RPMI8226 (cell line): Measurements from ENCODE around the gene CASS4.

Source experiments
- DNase-seq: peaks from one replicate; pipeline ENCODE4 v3.0.0-alpha.2; 2015

Gene CASS4

DNA sequence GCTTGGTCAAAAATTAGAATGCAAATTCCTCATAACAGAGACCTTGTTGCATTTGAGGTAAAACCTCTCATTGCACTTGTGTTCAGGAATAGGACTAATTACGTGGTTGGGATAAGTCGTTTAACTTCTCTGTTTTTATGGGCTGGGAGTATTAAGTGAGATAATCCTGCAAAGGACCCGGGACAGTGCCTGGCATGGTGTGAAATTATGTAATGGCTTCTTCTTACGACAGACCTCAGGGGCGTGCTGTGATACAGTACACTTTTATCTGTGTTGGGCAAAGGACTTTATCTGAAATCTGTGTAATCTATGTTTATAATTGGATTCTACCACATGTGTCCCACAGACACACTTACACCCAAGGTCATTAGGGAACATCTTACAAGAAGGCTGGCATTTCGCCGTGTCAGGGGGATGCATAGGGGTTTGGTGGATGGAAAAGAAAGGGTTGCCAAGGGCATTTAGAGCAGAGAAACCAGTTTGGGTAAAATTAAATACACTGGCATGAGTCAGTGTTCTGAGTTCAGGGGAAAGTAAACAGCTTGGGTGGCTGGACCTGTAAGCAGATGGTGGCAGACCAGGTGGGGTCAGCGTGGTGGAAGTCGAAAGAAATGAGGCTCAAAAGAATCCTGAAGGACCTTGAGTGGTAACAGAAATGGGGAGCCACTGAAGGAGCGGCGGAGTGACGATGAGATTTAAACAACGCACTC lies 39.2 kb downstream of the CASS4 start:
- no peak for DNase-seq

DNA sequence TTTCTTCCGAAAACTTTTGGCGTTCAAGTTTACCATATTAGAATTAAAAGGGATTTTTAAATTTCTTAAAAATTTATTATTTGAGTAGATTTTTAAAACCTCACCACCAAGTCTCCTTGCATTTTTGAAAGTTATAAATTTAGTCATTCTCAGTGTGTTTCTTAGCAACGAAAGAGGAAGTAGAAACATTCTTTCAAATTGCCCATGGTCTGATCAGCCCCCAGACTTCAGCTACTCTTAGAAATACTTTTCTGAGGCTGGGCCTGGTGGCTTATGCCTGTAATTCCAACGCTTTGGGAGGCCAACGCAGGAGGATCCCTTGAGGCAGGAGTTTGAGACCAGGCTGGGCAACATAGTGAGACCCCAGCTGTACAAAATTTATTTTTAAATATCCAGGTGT lies 41.3 kb downstream of the CASS4 start:
- peak; percentile 8 for DNase-seq

- DNase-seq: no peak
These were observed 42.7 kb downstream of the CASS4 start for GRCh38 chr20:56454754-56455153.

- DNase-seq: no peak
These were observed 46.3 kb downstream of the CASS4 start for GRCh38 chr20:56458206-56458821.

GRCh38 chr20:56460459-56460858 lies 48.4 kb downstream of the CASS4 start:
- no peak for DNase-seq

- no peak for DNase-seq
These were observed 49.5 kb downstream of the CASS4 start for GRCh38 chr20:56461576-56461975.

DNA sequence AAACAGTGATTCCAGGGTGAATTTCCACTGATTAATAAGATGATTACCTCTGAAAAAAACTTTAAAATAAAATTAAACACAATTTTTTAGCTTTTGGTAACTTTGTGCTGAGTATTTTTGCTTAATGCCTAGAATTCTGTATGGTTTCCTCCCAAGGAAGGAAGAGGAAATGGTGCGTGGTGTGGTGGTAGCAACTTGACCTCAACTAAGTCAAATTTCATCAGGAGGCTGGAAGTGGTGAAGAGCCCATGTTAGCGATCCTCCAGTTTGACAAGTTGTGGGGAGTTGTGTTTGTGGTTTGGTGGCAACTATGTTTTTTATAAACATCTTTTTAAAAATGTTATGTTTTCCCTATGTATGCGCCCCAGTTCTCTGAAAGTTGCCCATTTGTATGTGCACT lies 51.4 kb downstream of the CASS4 start:
- DNase-seq: no peak

GRCh38 chr20:56465997-56466396 lies 53.9 kb downstream of the CASS4 start:
- peak; percentile 13 for DNase-seq

DNA sequence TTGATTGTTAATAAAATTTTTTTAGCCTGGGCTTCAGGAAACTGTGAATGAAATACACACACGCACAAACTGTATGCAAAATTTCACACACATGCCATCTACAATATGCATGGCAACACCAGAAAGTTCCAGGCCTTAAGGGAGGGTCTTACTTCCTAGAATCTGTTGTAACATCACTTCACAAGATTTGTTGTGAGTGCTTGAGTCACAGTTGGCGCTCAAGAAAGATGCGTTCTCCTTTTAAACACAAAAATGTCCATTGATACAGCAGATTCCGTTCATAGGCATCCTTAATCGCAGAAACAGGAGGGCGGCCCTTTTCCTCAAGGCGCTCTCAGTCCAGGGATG lies 55.9 kb downstream of the CASS4 start:
- no peak for DNase-seq

DNA sequence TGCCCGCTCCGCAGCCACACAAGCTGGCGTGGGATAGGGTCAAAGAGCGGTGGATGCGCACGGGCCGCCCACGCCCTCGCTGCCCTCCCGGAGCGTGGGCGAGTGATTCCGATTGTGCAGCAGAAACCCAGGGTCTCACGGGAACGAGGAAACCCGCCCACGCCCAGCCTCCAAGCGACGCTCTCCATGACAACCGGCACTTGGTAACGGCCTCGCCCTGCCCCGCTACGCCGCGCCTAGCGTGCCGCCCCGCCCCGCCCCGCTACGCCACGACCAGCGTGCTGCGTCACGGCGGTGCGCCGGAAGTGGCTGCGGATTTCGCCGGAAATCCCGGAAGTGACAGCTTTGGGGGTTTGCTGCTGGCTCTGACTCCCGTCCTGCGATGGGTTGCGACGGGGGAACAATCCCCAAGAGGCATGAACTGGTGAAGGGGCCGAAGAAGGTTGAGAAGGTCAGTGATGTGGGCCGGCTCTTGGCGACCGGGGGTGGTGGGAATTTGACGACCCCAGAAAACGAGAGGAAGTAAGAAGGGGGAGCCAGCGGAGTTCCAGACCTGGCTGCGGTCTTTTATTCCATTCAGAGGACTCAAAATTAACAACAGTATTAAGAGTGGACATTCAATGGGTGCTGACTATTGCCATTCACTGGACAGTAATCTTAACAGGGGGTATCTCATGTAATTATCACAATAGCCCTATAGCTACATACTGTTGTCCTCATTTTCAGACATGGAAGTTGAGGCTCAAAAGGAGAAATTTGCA lies 56.4 kb downstream of the CASS4 start, which contains the start of gene RTF2:
Gene RTF2 (plus strand): TSS at position 312 of the 761 bp plus-strand sequence. CDS start 71 bp downstream, at position 383.
- peak; percentile 94 for DNase-seq

DNA sequence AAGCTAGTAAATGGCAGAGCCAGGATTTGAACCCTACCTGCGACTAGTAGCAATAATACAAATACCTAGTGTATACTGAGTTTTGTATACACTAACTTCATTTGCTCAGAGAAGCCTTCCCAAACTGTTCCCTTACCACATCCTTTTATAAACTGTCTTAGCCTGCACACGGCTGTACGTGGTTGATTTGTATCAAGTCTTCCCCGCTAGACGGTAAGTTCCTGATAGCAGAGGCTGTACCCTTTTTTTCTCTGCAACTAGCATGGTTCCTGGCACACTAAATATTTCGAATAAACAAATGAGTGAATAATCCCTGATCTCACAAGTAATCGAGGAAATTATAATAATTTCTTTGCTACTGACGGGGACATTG lies 57.0 kb downstream of the CASS4 start:
- DNase-seq: no peak

DNA sequence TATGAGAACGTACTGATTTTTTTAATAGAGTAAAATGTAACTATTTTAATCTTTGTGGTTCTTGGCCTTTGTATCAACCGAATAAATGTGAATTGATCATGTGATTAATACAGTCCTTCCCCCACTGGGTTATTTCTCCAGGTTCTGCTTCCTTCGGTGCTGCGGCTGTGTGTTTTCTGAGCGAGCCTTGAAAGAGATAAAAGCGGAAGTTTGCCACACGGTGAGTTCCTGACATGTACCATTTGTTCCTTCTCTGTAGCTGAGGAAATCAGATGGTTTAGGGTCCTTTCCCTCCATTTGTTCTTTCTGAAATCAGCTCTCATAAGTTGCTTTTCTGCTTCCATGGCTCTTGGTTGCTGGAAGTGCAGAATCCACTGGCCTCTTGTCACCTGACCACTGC lies 71.9 kb downstream of the CASS4 start:
- DNase-seq: no peak

- DNase-seq: no peak
These were observed 75.2 kb downstream of the CASS4 start for GRCh38 chr20:56487216-56487615.

DNA sequence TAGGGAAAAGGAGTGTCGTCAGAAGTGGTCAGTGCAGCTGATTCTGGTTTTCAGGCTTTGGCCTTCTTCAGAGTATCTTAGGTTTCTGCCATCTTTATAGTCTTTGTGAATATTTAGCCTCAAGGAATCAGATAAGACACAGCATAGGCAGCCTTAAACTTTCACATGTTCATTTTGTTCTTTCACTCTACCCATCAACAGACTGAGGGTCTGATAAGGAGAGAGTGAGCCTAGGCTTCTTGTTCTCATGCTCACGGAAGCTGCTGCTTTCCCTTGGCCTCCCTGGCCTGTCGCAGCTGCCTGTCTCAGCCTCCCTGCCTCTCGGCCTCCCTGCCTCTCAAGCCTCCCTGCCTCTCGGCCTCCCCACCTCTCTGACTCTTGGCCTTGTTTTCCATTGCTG lies 76.5 kb downstream of the CASS4 start:
- no peak for DNase-seq

GRCh38 chr20:56501116-56501515 lies 89.1 kb downstream of the CASS4 start:
- DNase-seq: no peak

DNA sequence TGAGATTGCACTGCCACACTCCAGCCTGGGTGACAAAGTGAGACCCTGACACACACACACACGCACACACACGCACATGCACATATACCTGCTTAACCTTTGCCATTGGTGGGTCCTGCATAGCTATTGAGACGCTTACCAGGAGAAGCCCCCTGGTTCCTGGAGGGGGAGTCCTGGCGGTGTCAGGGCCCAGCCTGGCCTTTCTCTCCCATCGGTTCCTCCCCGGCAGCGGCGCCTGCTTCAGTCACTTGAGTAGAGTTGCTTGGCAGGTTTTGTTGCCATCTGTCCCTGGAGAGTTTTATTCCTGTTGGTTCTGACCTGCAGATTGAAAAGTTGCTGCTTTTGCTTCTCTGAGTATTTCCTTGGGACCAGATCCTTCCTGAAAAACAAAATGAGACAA lies 91.9 kb downstream of the CASS4 start:
- DNase-seq: no peak

DNA sequence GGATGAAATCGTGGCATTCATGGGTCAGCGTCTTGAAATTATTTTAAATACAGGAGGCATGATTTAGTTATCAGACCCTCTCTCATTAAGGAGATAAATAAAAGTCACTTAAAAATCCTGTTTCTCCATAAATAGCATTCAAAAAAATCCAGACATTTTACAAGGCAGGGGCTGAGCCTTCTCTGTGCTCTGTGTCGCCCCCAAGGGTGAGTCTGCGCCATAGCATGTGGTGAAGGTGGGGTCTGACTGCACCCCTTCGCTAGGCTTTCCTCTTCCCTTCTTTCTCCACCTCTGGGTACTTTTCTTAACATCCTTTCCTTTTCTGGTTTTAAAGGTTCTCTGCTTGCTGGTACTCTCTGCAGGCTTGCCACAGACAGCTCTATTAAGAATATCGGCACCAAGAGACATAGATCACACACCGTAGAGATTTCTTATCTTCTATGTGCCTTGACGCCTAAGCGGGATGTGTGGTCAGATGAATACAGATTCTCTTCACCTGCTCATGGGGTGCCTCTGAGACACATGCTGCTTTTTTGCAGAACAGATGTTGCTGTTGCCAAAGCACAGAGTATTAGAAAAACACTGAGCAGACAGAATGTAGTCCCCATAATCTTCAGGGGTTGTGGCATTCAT lies 92.4 kb downstream of the CASS4 start:
- no peak for DNase-seq

DNA sequence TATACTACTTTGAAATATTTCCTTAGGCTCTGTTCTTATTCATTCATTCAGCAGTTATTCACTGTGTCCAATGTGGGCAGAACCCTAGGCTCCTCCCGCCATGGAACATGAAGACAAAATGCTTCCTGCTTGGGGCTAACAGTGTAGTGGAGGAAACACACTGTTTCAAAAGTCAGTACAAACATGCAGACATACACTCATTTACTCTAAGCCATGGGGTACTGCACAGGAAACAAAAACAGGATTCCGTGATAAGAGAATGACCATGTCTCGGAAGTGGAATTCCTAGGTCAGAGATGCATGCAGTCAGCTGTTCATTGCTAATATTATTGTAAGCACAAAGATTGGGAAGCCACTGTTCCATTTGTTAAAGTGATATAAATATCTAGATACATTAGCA lies 94.0 kb downstream of the CASS4 start:
- no peak for DNase-seq
